ENCODE data around the gene FYB1. TPM values are rescaled to one million over a fixed set of nuclear protein-coding genes. Genes with fewer than 3 reads are reported as not detected.

The FYB1 gene
- total and polyA plus RNA-seq, 2 of the 4 experiments (the other 2 are of a cell fraction): not detected

- intact Hi-C loops (cut with micrococcal nuclease): no loop called here
Measured at GRCh38 chr5:39194466-39195136, 24.8 kb downstream of the FYB1 start.

More at GRCh38 chr5:39194466-39195136, 24.8 kb downstream of the FYB1 start:
- Histone ChIP-seq H3K14ac (replicated peaks; ENCODE audit: low read depth, low read length) (0 out of 2 replicates have a peak overlapping the region, but pooled peaks have one; percentile 2), H3K4me1 (ENCODE audit: control insufficient read depth, insufficient read depth, low read length) (no peaks in the 10 kb centered on the region), H2AK9ac (replicated peaks; ENCODE audit: low read depth, low read length, poor library complexity) (peak overlapping the region; percentile 20), H2AFZ (replicated peaks; ENCODE audit: low read length, poor library complexity) (peak overlapping the region; percentile 52), H3K4me2 (ENCODE audit: low read depth, low read length) (no peak overlapping the region), H2AK5ac (ENCODE audit: low read depth, low read length) (no peak overlapping the region), H2BK120ac (ENCODE audit: low read depth, low read length) (peak overlapping the region; percentile 41; the same call in 1 of the 2 replicates), H3K27ac (ENCODE audit: insufficient read depth, low read length) (no peak overlapping the region), H3K4ac (ENCODE audit: low read depth, low read length) (no peak overlapping the region), H3K4me3 (ENCODE audit: insufficient read depth, low read depth, low read length) (no peak overlapping the region), H3K79me1 (ENCODE audit: low read depth in 1 of 2, low read length in 2 of 2) (no peaks in the 10 kb centered on the region), H3K18ac (ENCODE audit: low read depth, low read length) (no peak overlapping the region), H4K20me1 (ENCODE audit: insufficient read depth, low read length) (no peaks in the 10 kb centered on the region), H3K9me3 (ENCODE audit: control insufficient read depth, insufficient read depth, low read length) (no peaks in the 10 kb centered on the region), H4K8ac (ENCODE audit: low read depth in 2 of 2, low read length in 2 of 2) (peak overlapping the region in 1 of 2 experiments; percentile 9; a peak in 1 of 4 replicates), H2BK5ac (ENCODE audit: low read depth, low read length, poor library complexity, severe bottlenecking) (no peak overlapping the region), H3K27me3 (ENCODE audit: control insufficient read depth, insufficient read depth, low read length) (peaks cover 15% of the 10 kb centered on the region), H3K9ac (ENCODE audit: low read depth, low read length) (no peak overlapping the region), H3K9me1 (ENCODE audit: insufficient read depth, low read length) (no peaks in the 10 kb centered on the region), H4K91ac (ENCODE audit: insufficient read depth, low read depth, low read length) (no peak overlapping the region), H2BK15ac (ENCODE audit: low read depth, low read length) (no peak overlapping the region), H3K56ac (ENCODE audit: extremely low read depth, insufficient read depth, low read length) (no peak overlapping the region), H2BK20ac (ENCODE audit: low read depth, low read length) (0 out of 2 replicates have a peak overlapping the region, but pooled peaks have one; percentile 14), H4K5ac (ENCODE audit: low read depth, low read length) (no peak overlapping the region), H3K36me3 (ENCODE audit: control insufficient read depth, insufficient read depth, low read length) (no peaks in the 10 kb centered on the region), H3K23ac (ENCODE audit: low read depth, low read length) (no peak overlapping the region)
- 45% methylated on average over 11 of the region's 11 CpGs; no CpG with 5 or more reads in 1 of the 2 experiments for WGBS, 2 experiments (ENCODE audit: extremely low coverage in 2 of 2, insufficient read length in 1 of 2)
- POLR2A ChIA-PET (ENCODE audit: unreplicated experiment): no interaction called here
- in situ Hi-C loops (cut with MboI; ENCODE audit: low sequenced_read_pairs): no loop called here
- peak; percentile 84 for DNase-seq
- CTCF ChIA-PET: interaction anchor here (0.9 kb wide), 1 partner anchor 23 kb away, joined by 7 read pairs; no protein-coding TSS in a partner anchor
- no TSS peak for BruUV-seq (replicated peaks)
- peak; percentile 98 for ATAC-seq (ENCODE audit: low read depth)
- dilution Hi-C loops (cut with HindIII; ENCODE audit: low sequenced_read_pairs, unreplicated experiment): no loop called here
- TF ChIP-seq MAZ (IDR thresholded peaks at IDR 0.05; ENCODE audit: borderline replicate concordance, low read depth, low read length) (no peak), CEBPB (IDR thresholded peaks at IDR 0.05; ENCODE audit: low read depth, low read length) (peak; percentile 92), BHLHE40 (IDR thresholded peaks at IDR 0.05; ENCODE audit: low read depth, low read length) (0 out of 2 replicates have a peak, but pooled peaks have one; percentile 14)
